Endodermal cell (in vitro differentiated cells): Measurements from ENCODE around the gene TMEM147. TPM values are rescaled to one million over a fixed set of nuclear protein-coding genes. Genes with fewer than 3 reads are reported as not detected.

ENCODE experiments used
- DNase-seq: peaks from one replicate; pipeline ENCODE4 v3.0.0-alpha.2; 2017
- H3K27ac ChIP-seq: 2 replicates; pipeline ENCODE4 v1.5.1; 2013; ENCODE audit warnings: mild to moderate bottlenecking, low read depth, low read length, moderate library complexity
- H3K27me3 ChIP-seq: 2 replicates; pipeline ENCODE4 v1.6.1; 2013; ENCODE audit warnings: mild to moderate bottlenecking, low read length, moderate library complexity; ENCODE audit not compliant: insufficient read depth, control insufficient read depth, poor library complexity, severe bottlenecking
- H3K36me3 ChIP-seq: 2 replicates; pipeline ENCODE4 v1.7.0; 2013; ENCODE audit warnings: mild to moderate bottlenecking, low read length, moderate library complexity; ENCODE audit not compliant: control insufficient read depth, insufficient read depth
- H3K4me1 ChIP-seq: one replicate; pipeline ENCODE4 v1.7.0; 2013; ENCODE audit warnings: low read length; ENCODE audit not compliant: control insufficient read depth, insufficient read depth
- H3K4me3 ChIP-seq: 2 replicates; pipeline ENCODE4 v1.5.1; 2013; ENCODE audit warnings: mild to moderate bottlenecking, low read length, moderate library complexity
- H3K9ac ChIP-seq: 2 replicates; pipeline ENCODE4 v1.6.1; 2013; ENCODE audit warnings: mild to moderate bottlenecking, low read length, moderate library complexity; ENCODE audit not compliant: poor library complexity, severe bottlenecking; ENCODE audit errors: extremely low read depth
- H3K9me3 ChIP-seq: 2 replicates; pipeline ENCODE4 v1.6.1; 2013; ENCODE audit warnings: mild to moderate bottlenecking, low read length, moderate library complexity; ENCODE audit not compliant: control insufficient read depth
- H3K27ac Mint-ChIP-seq: 2 replicates; pipeline ENCODE4 v1.8.0; 2020; ENCODE audit warnings: mixed read lengths
- H3K27me3 Mint-ChIP-seq: 2 replicates; pipeline ENCODE4 v1.8.0; 2021; ENCODE audit warnings: mild to moderate bottlenecking, mixed read lengths; ENCODE audit not compliant: insufficient read depth
- H3K36me3 Mint-ChIP-seq: 2 replicates; pipeline ENCODE4 v1.8.0; 2020; ENCODE audit warnings: low read depth, mixed read lengths
- H3K4me1 Mint-ChIP-seq: 2 replicates; pipeline ENCODE4 v1.8.0; 2020; ENCODE audit warnings: mixed read lengths
- H3K4me3 Mint-ChIP-seq: 2 replicates; pipeline ENCODE4 v1.8.0; 2020; ENCODE audit warnings: mild to moderate bottlenecking, moderate library complexity, mixed read lengths
- H3K9me3 Mint-ChIP-seq: 2 replicates; pipeline ENCODE4 v1.8.0; 2020; ENCODE audit warnings: mild to moderate bottlenecking, mixed read lengths
- WGBS, 2 experiments: methylation state at CpG; one replicate each; pipeline versions ENCODE4 v1.1.5 to v1.1.7; 2013; ENCODE audit warnings: missing lambda C conversion rate in 2 of 2, mixed read lengths in 1 of 2; ENCODE audit not compliant: insufficient coverage in 1 of 2, insufficient read length in 1 of 2; 5-methylcytosine and 5-hydroxymethylcytosine counted together
- total RNA-seq, 2 donors: library from RNA; stranded (reverse); fragmentation: NEBNext Ultra II Directional in 1 of 2; extraction: Animal tissue kit (Norgen Biotek cat#: 25700) in 1 of 2; gene quantifications; 2 replicates in 1 of 2; 3 replicates in 1 of 2; pipeline ENCODE4 v1.2.1, GENCODE V29; 2021
- TF ChIP-seq, protein P1 (sequence below): fragments of 200-600 bp; sonication (generic); conservative IDR thresholded peaks from 2 replicates; pipeline ENCODE4 v1.5.0; 2021; ENCODE audit warnings: antibody characterized with exemption, mild to moderate bottlenecking

Gene TMEM147
- total RNA-seq, 2 donors from 2014 or later = 109 to 119 TPM

DNA sequence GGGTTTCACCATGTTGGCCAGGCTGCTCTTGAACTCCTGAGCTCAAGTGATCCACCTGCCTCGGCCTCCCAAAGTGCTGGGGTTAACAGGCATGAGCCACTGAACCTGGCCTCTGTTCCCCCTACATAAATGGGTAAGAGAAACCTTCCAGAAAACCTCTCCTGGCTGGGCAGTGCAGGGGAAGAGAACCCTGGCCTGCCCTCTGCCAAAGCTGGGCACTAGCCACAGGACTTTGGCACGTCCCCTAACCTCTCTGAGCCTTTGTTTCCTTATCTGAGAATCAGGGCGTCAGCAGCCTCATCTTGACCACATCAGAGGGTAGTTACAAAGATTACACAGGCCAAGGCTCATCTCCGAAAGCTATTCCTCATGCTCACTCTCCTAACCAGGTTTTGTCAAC is 19.6 kb upstream of the TMEM147 start:
- Mint-ChIP-seq H3K27me3 (peaks cover 40% of the 10 kb centered on the region), H3K36me3 (no peaks in the 10 kb centered on the region), H3K4me1 (peaks cover 14% of the 10 kb centered on the region), H3K4me3 (no peak overlapping the region), H3K27ac (no peak overlapping the region), H3K9me3 (no peaks in the 10 kb centered on the region)
- no peak overlapping the region for H3K9ac ChIP-seq
- H3K4me3 ChIP-seq = no peak overlapping the region
- no peaks in the 10 kb centered on the region for H3K27me3 ChIP-seq
- no peaks in the 10 kb centered on the region for H3K36me3 ChIP-seq
- TF ChIP-seq, protein P1, sequence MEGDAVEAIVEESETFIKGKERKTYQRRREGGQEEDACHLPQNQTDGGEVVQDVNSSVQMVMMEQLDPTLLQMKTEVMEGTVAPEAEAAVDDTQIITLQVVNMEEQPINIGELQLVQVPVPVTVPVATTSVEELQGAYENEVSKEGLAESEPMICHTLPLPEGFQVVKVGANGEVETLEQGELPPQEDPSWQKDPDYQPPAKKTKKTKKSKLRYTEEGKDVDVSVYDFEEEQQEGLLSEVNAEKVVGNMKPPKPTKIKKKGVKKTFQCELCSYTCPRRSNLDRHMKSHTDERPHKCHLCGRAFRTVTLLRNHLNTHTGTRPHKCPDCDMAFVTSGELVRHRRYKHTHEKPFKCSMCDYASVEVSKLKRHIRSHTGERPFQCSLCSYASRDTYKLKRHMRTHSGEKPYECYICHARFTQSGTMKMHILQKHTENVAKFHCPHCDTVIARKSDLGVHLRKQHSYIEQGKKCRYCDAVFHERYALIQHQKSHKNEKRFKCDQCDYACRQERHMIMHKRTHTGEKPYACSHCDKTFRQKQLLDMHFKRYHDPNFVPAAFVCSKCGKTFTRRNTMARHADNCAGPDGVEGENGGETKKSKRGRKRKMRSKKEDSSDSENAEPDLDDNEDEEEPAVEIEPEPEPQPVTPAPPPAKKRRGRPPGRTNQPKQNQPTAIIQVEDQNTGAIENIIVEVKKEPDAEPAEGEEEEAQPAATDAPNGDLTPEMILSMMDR = no peak
- no peaks in the 10 kb centered on the region for H3K9me3 ChIP-seq
- no peaks in the 10 kb centered on the region for H3K4me1 ChIP-seq
- DNase-seq = no peak
- WGBS, 2 experiments = 89 to 100% methylated on average over 3 to 4 of the region's 4 CpGs
- no peak overlapping the region for H3K27ac ChIP-seq

DNA sequence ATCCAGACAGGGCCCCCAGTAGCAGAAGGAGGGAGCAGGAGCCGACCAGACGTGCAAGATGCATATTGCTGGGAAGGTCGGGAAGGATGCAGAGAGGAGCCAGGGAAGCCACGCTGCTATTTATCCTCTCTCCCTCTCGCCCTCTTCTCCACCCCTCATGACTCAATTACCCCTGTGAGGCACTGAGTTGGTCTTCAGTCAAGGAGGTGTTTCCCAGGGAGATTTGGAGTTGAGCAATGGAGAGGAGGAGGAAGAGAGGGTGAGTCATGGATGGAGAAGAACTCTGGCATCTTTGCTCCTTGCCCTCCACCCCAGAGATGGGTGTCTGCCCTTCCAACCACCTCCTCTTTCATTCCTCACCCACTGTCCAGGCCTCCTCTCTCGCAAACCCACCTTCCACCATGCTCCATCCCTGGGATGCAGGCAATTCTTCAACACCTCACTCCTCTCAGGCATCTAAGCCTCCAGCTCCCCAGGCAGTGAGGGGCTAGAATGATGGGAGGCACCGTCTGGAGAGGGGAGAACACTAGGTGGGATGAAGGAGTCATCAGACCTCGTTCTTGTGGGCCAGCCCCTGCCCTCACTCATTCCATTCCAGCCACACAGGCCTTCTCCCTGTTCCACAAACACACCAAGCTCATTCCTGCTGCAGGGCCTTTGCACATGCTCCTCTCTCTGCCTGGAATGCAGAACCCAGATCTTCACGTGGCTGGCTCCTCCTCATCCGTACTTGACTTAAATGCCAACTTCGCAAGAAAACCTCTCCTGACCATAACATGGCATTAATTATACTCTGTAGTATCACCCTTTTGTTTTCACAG is 17.0 kb upstream of the TMEM147 start, which contains the start of gene SBSN:
SBSN (minus strand) TSS at position 94 of the 821 bp plus-strand sequence; CDS start at position 64, 30 bp downstream.
- H3K9me3 ChIP-seq = no peaks in the 10 kb centered on the region
- H3K9ac ChIP-seq = no peak within 1 kb of the TSS
- no peak for DNase-seq
- no peak within 1 kb of the TSS for H3K27ac ChIP-seq
- TF ChIP-seq, protein P1 = no peak
- H3K4me3 ChIP-seq = no peak within 1 kb of the TSS
- H3K36me3 ChIP-seq = no peaks in the 10 kb centered on the region
- no peaks in the 10 kb centered on the region for H3K9me3 Mint-ChIP-seq
- no peaks in the 10 kb centered on the region for H3K36me3 Mint-ChIP-seq
- H3K27ac Mint-ChIP-seq = no peak within 1 kb of the TSS
- H3K4me1 ChIP-seq = no peaks in the 10 kb centered on the region
- no peaks in the 10 kb centered on the region for H3K27me3 ChIP-seq
- WGBS, 2 experiments = 87 to 88% methylated on average over 3 to 10 of the region's 11 CpGs
- peaks cover 19% of the 10 kb centered on the region for H3K4me1 Mint-ChIP-seq
- H3K27me3 Mint-ChIP-seq = peaks cover 42% of the 10 kb centered on the region
- H3K4me3 Mint-ChIP-seq = no peak within 1 kb of the TSS

DNA sequence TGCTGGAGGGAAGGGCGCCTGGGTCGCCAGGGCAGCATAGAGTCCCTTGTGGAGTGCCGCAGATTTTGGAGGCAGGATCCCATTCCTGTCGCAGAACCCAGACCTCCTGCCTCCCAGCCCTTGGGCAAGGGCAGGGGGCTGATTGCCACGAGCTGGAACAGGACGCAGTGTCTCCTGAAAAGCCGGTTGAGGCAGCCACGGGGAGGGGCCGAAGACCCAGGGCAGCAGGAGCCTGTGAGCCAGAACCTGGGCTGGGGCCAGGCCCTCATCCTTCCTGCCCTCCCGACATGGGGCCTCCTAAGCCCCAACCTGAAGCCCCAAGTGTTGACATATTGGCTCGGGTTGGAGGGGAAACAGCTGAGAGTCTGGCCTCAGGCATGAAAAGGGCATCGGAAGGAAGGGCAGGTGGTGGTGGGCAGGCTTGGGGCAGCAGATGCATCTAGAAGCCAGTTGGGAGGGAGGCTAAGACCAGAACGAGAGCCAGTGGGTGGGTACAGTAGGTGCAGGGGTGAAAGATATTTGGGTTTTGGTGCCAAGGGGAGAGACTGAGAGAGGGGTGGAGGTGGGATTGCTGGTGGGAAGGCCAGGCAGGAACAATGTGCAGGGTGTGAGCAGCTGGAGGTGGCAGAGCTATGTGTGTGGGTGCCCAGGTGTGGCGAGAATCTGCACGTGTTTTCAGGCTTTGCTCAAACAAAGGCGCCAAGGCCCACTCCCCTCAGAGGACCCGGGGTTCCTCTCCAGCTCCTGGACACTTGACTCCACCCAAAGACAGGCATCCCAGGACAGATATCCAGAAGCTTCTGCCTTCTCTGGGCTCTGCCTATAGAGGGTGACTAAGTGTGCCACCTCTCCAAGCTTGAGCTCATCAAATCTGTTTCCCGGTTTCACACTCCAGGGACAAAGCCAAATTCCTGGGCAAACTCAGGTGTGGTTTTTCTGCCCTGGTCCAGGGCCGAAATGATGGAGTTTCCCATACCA is 15.9 kb upstream of the TMEM147 start:
- Mint-ChIP-seq H3K4me3 (no peak overlapping the region), H3K27me3 (peaks cover 43% of the 10 kb centered on the region), H3K4me1 (peaks cover 19% of the 10 kb centered on the region), H3K27ac (no peak overlapping the region), H3K36me3 (no peaks in the 10 kb centered on the region), H3K9me3 (no peaks in the 10 kb centered on the region)
- WGBS, 2 experiments = 89% methylated on average over 8 to 19 of the region's 19 CpGs
- TF ChIP-seq, protein P1 = no peak
- Histone ChIP-seq H3K4me3 (no peak overlapping the region), H3K9me3 (no peaks in the 10 kb centered on the region), H3K27me3 (no peaks in the 10 kb centered on the region), H3K4me1 (no peaks in the 10 kb centered on the region), H3K36me3 (no peaks in the 10 kb centered on the region), H3K27ac (no peak overlapping the region), H3K9ac (no peak overlapping the region)
- no peak for DNase-seq
